ENCODE measurements around the gene UROC1.

Gene UROC1

GRCh38 chr3:126496894-126497850 is 20.4 kb downstream of the UROC1 start:
- H3K4me1 ChIP-seq (ENCODE audit: control insufficient read depth in 2 of 2, insufficient read depth in 2 of 2, low read length in 2 of 2): no peaks in the 10 kb centered on the region
- no peak overlapping the region for H3K9ac ChIP-seq (ENCODE audit: low read depth in 1 of 2, low read length in 2 of 2)
- H3K4me3 ChIP-seq (ENCODE audit: low read length in 2 of 2): no peak overlapping the region
- no peaks in the 10 kb centered on the region for H3K36me3 ChIP-seq (ENCODE audit: control insufficient read depth in 2 of 2, insufficient read depth in 2 of 2, low read length in 2 of 2)
- no peaks in the 10 kb centered on the region for H3K9me3 ChIP-seq (ENCODE audit: control insufficient read depth in 2 of 2, low read length in 2 of 2)
- H3K27ac ChIP-seq (ENCODE audit: low read depth in 2 of 2, low read length in 2 of 2): no peak overlapping the region
- H3K27me3 ChIP-seq (ENCODE audit: control insufficient read depth in 2 of 2, insufficient read depth in 2 of 2, low read length in 2 of 2): no peaks in the 10 kb centered on the region

GRCh38 chr3:126495786-126496185 is 21.8 kb downstream of the UROC1 start:
- H3K27ac ChIP-seq (ENCODE audit: low read depth in 2 of 2, low read length in 2 of 2): no peak overlapping the region
- no peaks in the 10 kb centered on the region for H3K9me3 ChIP-seq (ENCODE audit: control insufficient read depth in 2 of 2, low read length in 2 of 2)
- no peaks in the 10 kb centered on the region for H3K36me3 ChIP-seq (ENCODE audit: control insufficient read depth in 2 of 2, insufficient read depth in 2 of 2, low read length in 2 of 2)
- H3K4me3 ChIP-seq (ENCODE audit: low read length in 2 of 2): no peak overlapping the region
- no peaks in the 10 kb centered on the region for H3K4me1 ChIP-seq (ENCODE audit: control insufficient read depth in 2 of 2, insufficient read depth in 2 of 2, low read length in 2 of 2)
- no peak overlapping the region for H3K9ac ChIP-seq (ENCODE audit: low read depth in 1 of 2, low read length in 2 of 2)
- no peaks in the 10 kb centered on the region for H3K27me3 ChIP-seq (ENCODE audit: control insufficient read depth in 2 of 2, insufficient read depth in 2 of 2, low read length in 2 of 2)

GRCh38 chr3:126494970-126495230 is 22.7 kb downstream of the UROC1 start:
- Histone ChIP-seq H3K9ac (ENCODE audit: low read depth in 1 of 2, low read length in 2 of 2) (no peak overlapping the region), H3K4me1 (ENCODE audit: control insufficient read depth in 2 of 2, insufficient read depth in 2 of 2, low read length in 2 of 2) (no peaks in the 10 kb centered on the region), H3K4me3 (ENCODE audit: low read length in 2 of 2) (no peak overlapping the region), H3K36me3 (ENCODE audit: control insufficient read depth in 2 of 2, insufficient read depth in 2 of 2, low read length in 2 of 2) (no peaks in the 10 kb centered on the region), H3K9me3 (ENCODE audit: control insufficient read depth in 2 of 2, low read length in 2 of 2) (no peaks in the 10 kb centered on the region), H3K27me3 (ENCODE audit: control insufficient read depth in 2 of 2, insufficient read depth in 2 of 2, low read length in 2 of 2) (no peaks in the 10 kb centered on the region), H3K27ac (ENCODE audit: low read depth in 2 of 2, low read length in 2 of 2) (no peak overlapping the region)

- Histone ChIP-seq H3K27me3 (ENCODE audit: control insufficient read depth in 2 of 2, insufficient read depth in 2 of 2, low read length in 2 of 2) (no peaks in the 10 kb centered on the region), H3K4me1 (ENCODE audit: control insufficient read depth in 2 of 2, insufficient read depth in 2 of 2, low read length in 2 of 2) (no peaks in the 10 kb centered on the region), H3K27ac (ENCODE audit: low read depth in 2 of 2, low read length in 2 of 2) (no peak overlapping the region), H3K36me3 (ENCODE audit: control insufficient read depth in 2 of 2, insufficient read depth in 2 of 2, low read length in 2 of 2) (no peaks in the 10 kb centered on the region), H3K4me3 (ENCODE audit: low read length in 2 of 2) (no peak overlapping the region), H3K9me3 (ENCODE audit: control insufficient read depth in 2 of 2, low read length in 2 of 2) (no peaks in the 10 kb centered on the region), H3K9ac (ENCODE audit: low read depth in 1 of 2, low read length in 2 of 2) (no peak overlapping the region)
These were observed 23.2 kb downstream of the UROC1 start for GRCh38 chr3:126494204-126494969.

- H3K4me1 ChIP-seq (ENCODE audit: control insufficient read depth in 2 of 2, insufficient read depth in 2 of 2, low read length in 2 of 2): no peaks in the 10 kb centered on the region
- peaks cover 0 to under 1% of the 10 kb centered on the region in 2 donors for H3K27me3 ChIP-seq (ENCODE audit: control insufficient read depth in 2 of 2, insufficient read depth in 2 of 2, low read length in 2 of 2)
- H3K27ac ChIP-seq (ENCODE audit: low read depth in 2 of 2, low read length in 2 of 2): no peak overlapping the region
- H3K4me3 ChIP-seq (ENCODE audit: low read length in 2 of 2): no peak overlapping the region
- no peaks in the 10 kb centered on the region for H3K36me3 ChIP-seq (ENCODE audit: control insufficient read depth in 2 of 2, insufficient read depth in 2 of 2, low read length in 2 of 2)
- H3K9ac ChIP-seq (ENCODE audit: low read depth in 1 of 2, low read length in 2 of 2): no peak overlapping the region
- no peaks in the 10 kb centered on the region for H3K9me3 ChIP-seq (ENCODE audit: control insufficient read depth in 2 of 2, low read length in 2 of 2)
These were observed 23.8 kb downstream of the UROC1 start for GRCh38 chr3:126493739-126494138.

GRCh38 chr3:126493051-126493450 is 24.5 kb downstream of the UROC1 start:
- Histone ChIP-seq H3K4me1 (ENCODE audit: control insufficient read depth in 2 of 2, insufficient read depth in 2 of 2, low read length in 2 of 2) (no peaks in the 10 kb centered on the region), H3K4me3 (ENCODE audit: low read length in 2 of 2) (no peak overlapping the region), H3K36me3 (ENCODE audit: control insufficient read depth in 2 of 2, insufficient read depth in 2 of 2, low read length in 2 of 2) (no peaks in the 10 kb centered on the region), H3K9me3 (ENCODE audit: control insufficient read depth in 2 of 2, low read length in 2 of 2) (no peaks in the 10 kb centered on the region), H3K9ac (ENCODE audit: low read depth in 1 of 2, low read length in 2 of 2) (no peak overlapping the region), H3K27ac (ENCODE audit: low read depth in 2 of 2, low read length in 2 of 2) (no peak overlapping the region), H3K27me3 (ENCODE audit: control insufficient read depth in 2 of 2, insufficient read depth in 2 of 2, low read length in 2 of 2) (peaks cover 0 to 2% of the 10 kb centered on the region in 2 donors)

- no peak overlapping the region for H3K27ac ChIP-seq (ENCODE audit: low read depth in 2 of 2, low read length in 2 of 2)
- H3K27me3 ChIP-seq (ENCODE audit: control insufficient read depth in 2 of 2, insufficient read depth in 2 of 2, low read length in 2 of 2): peaks cover 0 to 2% of the 10 kb centered on the region in 2 donors
- no peak overlapping the region for H3K4me3 ChIP-seq (ENCODE audit: low read length in 2 of 2)
These were observed 26.2 kb downstream of the UROC1 start for GRCh38 chr3:126491221-126492013.

GRCh38 chr3:126490619-126491018 is 27.0 kb downstream of the UROC1 start:
- Histone ChIP-seq H3K27ac (ENCODE audit: low read depth in 2 of 2, low read length in 2 of 2) (no peak overlapping the region), H3K36me3 (ENCODE audit: control insufficient read depth in 2 of 2, insufficient read depth in 2 of 2, low read length in 2 of 2) (no peaks in the 10 kb centered on the region), H3K4me3 (ENCODE audit: low read length in 2 of 2) (no peak overlapping the region), H3K27me3 (ENCODE audit: control insufficient read depth in 2 of 2, insufficient read depth in 2 of 2, low read length in 2 of 2) (peaks cover 0 to 2% of the 10 kb centered on the region in 2 donors), H3K4me1 (ENCODE audit: control insufficient read depth in 2 of 2, insufficient read depth in 2 of 2, low read length in 2 of 2) (no peaks in the 10 kb centered on the region), H3K9ac (ENCODE audit: low read depth in 1 of 2, low read length in 2 of 2) (no peak overlapping the region), H3K9me3 (ENCODE audit: control insufficient read depth in 2 of 2, low read length in 2 of 2) (no peaks in the 10 kb centered on the region)

More at GRCh38 chr3:126491221-126492013, 26.2 kb downstream of the UROC1 start:
- H3K9me3 ChIP-seq (ENCODE audit: control insufficient read depth in 2 of 2, low read length in 2 of 2): no peaks in the 10 kb centered on the region
- H3K36me3 ChIP-seq (ENCODE audit: control insufficient read depth in 2 of 2, insufficient read depth in 2 of 2, low read length in 2 of 2): no peaks in the 10 kb centered on the region
- H3K4me1 ChIP-seq (ENCODE audit: control insufficient read depth in 2 of 2, insufficient read depth in 2 of 2, low read length in 2 of 2): no peaks in the 10 kb centered on the region
- no peak overlapping the region for H3K9ac ChIP-seq (ENCODE audit: low read depth in 1 of 2, low read length in 2 of 2)

GRCh38 chr3:126488886-126489569 is 28.5 kb downstream of the UROC1 start:
- H3K27me3 ChIP-seq (ENCODE audit: control insufficient read depth in 2 of 2, insufficient read depth in 2 of 2, low read length in 2 of 2): peaks cover 0 to 2% of the 10 kb centered on the region in 2 donors
- no peaks in the 10 kb centered on the region for H3K9me3 ChIP-seq (ENCODE audit: control insufficient read depth in 2 of 2, low read length in 2 of 2)
- no peaks in the 10 kb centered on the region for H3K36me3 ChIP-seq (ENCODE audit: control insufficient read depth in 2 of 2, insufficient read depth in 2 of 2, low read length in 2 of 2)
- no peaks in the 10 kb centered on the region for H3K4me1 ChIP-seq (ENCODE audit: control insufficient read depth in 2 of 2, insufficient read depth in 2 of 2, low read length in 2 of 2)
- H3K9ac ChIP-seq (ENCODE audit: low read depth in 1 of 2, low read length in 2 of 2): no peak overlapping the region
- no peak overlapping the region for H3K4me3 ChIP-seq (ENCODE audit: low read length in 2 of 2)
- no peak overlapping the region for H3K27ac ChIP-seq (ENCODE audit: low read depth in 2 of 2, low read length in 2 of 2)

Data from mucosa of rectum (tissue), 2 donors.